ENCODE results near the gene P2RX3.
"Not testable (repeated sequence)": the region's sequence is repeated elsewhere in the genome, so short reads cannot be mapped to it uniquely, and the experiment has no call there.

P2RX3 gene

DNA sequence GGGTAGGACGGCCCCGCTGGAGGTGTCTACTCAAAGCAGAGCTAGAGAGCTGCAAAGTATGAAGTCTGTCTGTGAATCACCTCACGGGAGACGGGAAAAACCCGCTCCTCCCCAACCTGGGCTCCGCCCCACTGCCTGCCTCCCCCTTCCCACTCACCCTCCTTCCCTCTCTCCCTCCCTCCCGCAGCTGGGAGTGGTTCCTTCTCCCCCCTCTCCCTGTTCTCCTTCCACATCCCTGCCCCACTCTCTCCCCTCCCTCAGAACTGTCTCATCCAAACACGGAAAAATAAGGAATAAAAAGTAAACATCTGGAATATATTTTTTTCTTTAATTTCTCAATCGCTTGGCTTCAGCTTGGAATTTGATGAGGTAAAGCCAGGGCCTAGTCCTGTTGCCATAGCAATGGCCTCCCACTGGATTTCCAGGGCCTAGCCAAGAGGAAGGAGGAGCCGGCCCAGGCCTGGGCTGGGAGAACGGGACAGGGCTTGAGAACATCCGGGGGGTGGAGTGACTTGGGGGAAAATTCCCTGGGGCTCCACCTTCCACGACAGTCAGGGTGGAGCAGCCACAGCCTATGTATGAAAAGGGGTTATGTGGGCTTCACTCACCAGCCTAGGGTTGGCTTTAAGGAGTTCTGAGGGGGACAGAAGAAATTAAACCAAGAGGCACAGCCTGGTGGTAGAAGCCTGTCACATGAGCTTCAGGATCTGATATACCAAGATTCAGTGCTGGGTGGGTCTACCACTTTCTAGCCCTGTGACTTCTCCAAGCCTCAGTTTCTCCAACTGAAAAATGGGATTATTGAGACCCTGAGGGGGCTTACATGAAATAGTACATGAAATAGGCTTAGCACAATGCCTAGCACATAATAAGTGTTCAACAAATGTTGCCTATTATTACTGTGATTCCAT, 15.6 kb upstream of the P2RX3 start:
- in situ Hi-C loops (cut with MboI; ENCODE audit: low pct_unique_long_range_greater_than_20kb, low sequenced_read_pairs): no loop called here
- no peak for DNase-seq

DNA sequence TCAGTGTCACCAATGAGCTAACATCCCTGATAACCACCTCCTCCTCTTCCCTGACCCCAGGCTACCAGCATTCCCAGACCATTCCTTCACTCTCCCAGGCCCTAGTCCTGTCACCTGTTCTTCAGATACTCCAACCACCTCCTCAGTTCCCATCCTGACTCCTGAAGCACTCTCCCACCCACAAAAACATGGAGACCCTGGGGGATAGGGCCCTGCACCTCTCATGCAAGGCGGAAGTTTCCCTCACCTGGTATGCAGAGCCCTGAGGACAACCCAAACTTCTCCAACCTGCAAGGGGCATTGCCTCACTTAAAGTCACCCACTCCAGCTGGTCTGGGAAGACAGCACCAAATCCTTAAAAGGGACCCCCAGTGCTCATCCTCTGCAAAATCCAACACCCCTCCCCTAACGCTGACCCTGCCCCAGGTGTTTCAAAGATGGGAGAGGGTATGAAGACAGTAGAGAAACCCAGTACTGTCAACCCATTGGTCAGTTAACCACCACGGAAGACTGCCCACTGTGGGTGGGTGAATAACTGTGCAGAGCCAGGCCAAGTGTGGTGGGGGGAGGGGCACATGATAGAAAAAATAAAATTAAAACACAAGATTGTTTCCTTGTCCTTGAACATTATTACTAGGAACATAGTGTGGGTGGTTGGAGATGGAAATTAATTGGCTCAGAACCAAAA, 14.8 kb upstream of the P2RX3 start:
- DNase-seq: no peak
- in situ Hi-C loops (cut with MboI; ENCODE audit: low pct_unique_long_range_greater_than_20kb, low sequenced_read_pairs): no loop called here

DNA sequence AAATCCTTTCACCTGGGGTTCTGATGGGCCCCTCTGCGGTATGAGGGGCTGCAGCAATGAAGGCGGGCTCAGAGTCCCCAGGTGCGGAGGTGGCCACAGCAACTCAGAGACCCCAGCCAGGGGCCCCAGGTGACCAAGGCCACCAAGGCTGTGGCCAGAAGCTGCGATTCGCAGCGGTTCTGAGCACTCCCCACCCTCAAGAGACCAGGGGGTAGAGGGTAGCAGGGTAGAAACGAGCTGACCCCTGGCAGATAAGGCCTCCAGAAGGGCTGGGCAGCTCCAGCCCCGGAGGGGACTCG, 14.3 kb upstream of the P2RX3 start:
- no peak for DNase-seq
- in situ Hi-C loops (cut with MboI; ENCODE audit: low pct_unique_long_range_greater_than_20kb, low sequenced_read_pairs): no loop called here

DNA sequence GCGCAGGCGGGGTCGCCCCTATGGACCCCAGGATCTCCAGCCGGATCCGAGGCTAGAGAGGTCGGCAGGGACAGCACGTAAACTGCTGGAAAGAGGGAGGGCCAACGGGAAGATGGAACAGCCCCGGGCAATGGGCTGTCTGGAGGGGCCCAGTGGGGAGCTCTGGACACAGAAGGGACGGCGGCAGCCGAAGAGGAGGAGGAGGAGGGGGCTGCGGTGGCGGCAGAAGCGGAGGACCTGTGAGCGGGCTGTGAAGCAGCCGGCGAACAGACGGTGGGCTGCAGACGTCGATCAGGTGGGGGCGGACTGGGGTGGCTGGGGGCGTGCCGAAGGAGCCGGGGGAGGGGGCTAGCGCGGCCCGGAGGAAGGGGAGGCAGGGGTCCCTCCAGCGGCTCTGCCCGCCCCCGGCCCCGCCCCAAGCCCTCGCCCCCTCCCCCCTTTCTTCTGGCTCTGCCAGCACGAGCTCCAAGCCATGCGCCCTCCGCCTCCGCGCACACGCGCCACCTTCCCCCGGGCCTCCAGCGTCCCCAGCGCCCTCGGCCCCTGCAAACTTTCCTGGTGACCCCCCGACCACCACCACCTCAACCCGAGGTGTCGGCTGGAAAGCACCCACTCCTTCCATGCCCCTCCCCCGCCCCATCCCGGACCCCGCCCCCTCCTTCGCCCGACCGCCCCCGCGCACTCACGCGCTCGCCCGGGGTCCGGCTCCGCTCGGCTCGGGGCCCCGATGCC, 13.8 kb upstream of the P2RX3 start:
- DNase-seq: no peak
- in situ Hi-C loops (cut with MboI; ENCODE audit: low pct_unique_long_range_greater_than_20kb, low sequenced_read_pairs): no loop called here

DNA sequence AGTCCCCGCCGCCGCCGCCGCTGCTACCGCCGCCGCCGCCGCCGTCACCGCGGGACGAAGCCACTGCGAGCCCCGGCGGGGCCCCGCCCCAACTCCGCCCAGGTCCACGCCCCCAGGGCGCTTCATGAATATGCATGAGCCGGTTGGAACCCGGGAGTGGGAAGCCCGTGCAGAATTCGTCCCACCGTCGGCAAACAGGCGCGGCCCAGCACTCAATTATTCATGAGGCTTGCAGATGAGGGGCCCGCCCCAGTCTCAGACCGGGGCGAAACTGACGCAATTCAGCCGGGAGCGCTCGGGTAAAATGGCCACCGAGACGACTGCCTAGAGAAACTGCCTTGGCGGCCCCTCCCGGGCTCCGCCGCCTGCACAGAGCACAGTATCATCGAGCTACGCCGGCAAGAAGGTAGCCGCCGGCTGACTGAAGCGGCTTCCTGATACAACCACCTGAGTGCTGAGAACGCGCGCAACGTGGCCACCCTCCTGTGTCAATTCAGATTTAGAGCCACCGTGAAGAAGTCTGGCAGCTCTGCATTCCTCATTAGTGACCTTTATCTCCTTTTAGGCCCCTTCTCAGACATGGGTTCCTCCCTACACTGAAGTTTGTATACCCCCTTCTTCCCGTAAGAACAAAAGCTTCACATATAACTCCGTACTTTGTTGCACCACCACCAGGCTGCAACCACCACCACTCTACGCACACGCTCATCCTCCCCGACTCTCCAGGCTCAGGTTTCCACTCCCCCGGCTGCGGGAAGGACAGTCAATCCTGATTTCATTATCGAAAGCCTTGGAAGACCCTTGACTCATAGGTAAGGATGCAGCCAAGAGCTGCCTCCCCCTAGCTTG, 13.0 kb upstream of the P2RX3 start, which contains the start of gene TNKS1BP1:
Gene TNKS1BP1 (minus strand): TSS at position 67 of the 849 bp plus-strand sequence. CDS start 3,067 bp downstream, outside the sequence.
- DNase-seq: peak; percentile 94
- in situ Hi-C loops (cut with MboI; ENCODE audit: low pct_unique_long_range_greater_than_20kb, low sequenced_read_pairs): loop anchor here (25.0 kb wide), 1 partner anchor 1187 kb away; the partner anchor contains the start of gene OR5B21

DNA sequence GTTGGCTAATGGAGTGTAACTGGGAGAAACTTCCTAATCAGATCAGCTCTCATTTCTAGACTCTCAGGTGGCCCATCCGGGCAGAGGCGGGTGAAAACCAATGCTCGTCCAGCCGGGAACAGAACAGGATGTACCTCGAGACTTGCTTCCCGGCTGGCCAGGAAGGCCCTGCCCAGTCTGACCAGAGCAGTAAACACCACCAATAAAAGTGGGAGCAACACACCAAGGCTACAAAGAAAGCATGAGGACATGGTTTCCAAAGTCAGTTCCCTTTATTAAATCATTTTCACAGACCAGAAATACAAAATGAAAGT, 12.5 kb upstream of the P2RX3 start:
- in situ Hi-C loops (cut with MboI; ENCODE audit: low pct_unique_long_range_greater_than_20kb, low sequenced_read_pairs): loop anchor here (25.0 kb wide), 1 partner anchor 1187 kb away; the partner anchor contains the start of gene OR5B21
- DNase-seq: no peak

DNA sequence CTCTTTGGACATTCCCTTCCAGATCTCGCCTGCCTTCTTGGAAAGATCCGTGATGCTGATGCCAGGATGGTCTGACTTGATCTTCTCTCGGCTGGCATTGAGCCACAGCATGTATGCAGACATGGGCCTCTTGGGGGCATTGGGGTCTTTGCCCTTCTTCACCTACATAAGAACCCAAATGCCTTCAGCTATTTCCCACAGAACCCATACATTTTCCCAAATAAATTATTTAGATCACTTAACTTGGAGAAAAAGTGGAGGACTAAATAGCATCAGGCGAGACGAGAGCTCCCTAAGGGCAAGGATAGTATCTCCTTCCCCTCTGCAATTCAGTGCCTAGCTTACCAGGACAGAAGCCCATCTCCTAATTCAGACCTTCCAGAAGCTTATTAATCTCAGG, 10.4 kb upstream of the P2RX3 start:
- no peak for DNase-seq
- in situ Hi-C loops (cut with MboI; ENCODE audit: low pct_unique_long_range_greater_than_20kb, low sequenced_read_pairs): loop anchor here (25.0 kb wide), 1 partner anchor 1185 kb away; the partner anchor contains the start of gene OR5B21

DNA sequence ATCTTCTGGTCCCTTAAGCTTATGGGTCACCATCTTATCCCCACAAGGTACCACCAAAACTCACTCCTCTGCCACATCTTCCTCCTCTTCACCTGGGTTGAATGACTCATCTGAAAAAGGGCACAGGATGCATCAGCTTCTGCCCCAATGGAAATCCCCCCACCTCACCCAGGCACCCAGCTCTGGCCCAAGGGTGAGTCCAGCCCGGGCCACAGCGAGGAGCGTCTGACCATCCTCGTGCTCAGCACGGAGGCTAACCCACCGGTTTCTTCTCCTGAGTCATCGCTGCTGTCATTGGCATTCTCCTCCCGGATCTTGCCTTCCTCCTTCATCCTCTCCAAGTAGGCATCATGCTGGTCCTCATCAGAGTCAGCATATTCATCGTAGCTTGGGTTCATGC, 8.1 kb upstream of the P2RX3 start:
- DNase-seq: no peak
- in situ Hi-C loops (cut with MboI; ENCODE audit: low pct_unique_long_range_greater_than_20kb, low sequenced_read_pairs): loop anchor here (25.0 kb wide), 1 partner anchor 1182 kb away; the partner anchor contains the start of gene OR5B21

DNA sequence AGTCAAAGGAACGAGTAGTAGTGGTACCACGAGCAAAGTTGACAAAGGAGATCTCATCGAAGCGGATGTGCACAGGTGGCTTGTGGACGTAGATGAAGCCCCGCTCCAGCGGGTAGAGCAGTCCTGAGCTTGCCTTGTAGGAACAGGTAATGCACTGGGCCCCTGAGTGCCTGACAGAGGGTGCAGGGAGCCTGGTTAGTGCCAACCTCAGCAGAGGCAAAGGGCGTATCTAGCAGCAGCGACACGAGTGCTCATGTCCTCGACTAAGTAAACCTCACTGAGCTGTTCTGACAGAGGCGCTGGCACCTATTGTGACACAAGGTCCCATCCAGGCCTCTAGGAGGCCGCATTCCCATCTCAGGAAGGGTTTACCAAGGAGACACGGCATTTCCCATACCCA, 6.4 kb upstream of the P2RX3 start:
- no peak for DNase-seq
- in situ Hi-C loops (cut with MboI; ENCODE audit: low pct_unique_long_range_greater_than_20kb, low sequenced_read_pairs): loop anchor here (25.0 kb wide), 1 partner anchor 1181 kb away; the partner anchor contains the start of gene OR5B21

DNA sequence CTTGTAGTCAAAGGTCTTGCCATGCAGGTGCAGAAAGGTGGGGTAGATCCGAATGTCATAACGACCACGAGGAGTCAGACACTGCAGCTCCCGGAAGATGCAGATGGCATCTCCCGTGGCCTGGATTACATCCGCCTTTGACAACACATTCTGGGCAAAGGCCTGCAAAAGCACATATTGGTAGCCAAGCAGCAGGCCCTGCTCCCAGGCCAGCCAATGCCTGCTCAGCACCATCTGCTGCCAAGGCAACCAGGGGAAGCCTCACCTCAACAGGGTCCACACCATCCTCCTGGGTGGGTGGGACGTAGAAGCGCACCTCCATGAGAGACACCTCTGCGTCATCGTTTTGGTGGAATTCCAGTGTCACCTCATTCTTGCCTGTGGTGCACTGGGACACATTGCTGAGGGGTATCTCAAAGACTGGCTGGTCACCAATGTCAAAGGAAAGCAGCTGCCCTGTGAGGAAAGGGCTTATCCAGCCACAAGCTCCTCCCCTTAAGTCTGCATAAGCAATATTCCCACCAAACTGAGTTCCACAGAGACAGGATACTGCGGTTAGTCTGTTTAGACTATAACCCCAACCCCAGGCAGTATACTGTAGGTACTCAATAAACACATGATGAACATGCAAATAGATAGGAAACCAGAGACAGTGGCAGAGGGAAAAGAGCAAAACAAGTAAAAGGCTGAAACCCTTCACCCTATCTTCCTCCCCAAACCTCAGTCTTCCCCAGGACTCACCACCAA, 5.3 kb upstream of the P2RX3 start:
- no peak for DNase-seq
- in situ Hi-C loops (cut with MboI; ENCODE audit: low pct_unique_long_range_greater_than_20kb, low sequenced_read_pairs): loop anchor here (25.0 kb wide), 1 partner anchor 1179 kb away; the partner anchor contains the start of gene OR5B21

DNA sequence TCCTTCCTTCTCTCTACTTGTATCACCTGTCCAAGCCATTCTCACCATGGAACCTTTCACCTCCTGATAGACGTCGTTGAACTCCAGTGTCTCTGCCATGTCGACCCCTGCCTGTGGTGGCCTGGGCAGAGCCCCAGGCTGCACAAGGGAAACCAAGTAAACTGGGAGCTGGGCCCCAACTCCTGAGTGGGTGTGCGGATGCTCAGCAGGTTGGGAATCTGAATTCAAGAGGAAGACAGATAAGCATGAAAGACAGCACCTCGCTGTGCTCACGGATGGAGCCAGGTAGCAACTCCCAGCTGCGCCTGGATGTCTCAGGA, 3.2 kb upstream of the P2RX3 start:
- in situ Hi-C loops (cut with MboI; ENCODE audit: low pct_unique_long_range_greater_than_20kb, low sequenced_read_pairs): loop anchor here (25.0 kb wide), 1 partner anchor 1177 kb away; the partner anchor contains the start of gene OR5B21
- DNase-seq: peak; percentile 41

DNA sequence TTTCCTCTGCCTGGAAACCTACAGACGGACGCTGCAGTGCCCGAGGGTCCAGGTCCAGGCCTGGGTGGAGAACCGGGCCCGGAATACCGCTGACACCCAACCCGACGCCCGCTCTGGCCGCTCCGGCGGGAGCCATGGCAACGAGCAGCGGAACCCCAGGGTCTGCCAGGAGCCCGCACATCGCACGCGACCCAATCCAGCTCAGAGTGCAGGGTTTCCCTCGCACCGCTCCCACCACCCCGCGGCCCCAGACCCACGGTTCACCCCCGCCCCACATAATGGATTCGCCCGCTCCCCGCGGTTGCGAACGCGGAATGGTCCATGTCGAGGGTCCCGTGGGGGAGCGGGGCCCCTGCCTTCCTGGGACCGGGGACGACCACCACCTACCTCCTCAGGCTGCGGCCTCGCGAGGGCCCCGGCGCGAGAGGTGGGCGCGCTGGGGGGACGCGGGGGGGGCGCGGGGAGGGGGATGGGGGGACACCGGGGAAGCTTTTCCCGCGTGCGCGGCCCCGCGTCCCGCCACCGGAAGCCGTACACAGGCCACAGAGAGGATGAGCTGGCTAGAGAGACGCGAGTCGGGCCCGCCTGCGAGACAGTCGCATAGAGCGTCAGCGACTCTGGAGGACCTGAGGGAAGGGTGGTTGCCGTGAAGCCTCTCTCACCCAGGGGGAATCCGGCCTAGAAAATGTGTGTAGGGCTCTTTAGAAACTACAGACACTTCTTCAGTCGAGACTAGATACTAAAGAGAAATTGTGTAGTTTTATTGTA, 2.6 kb upstream of the P2RX3 start, which contains the start of gene SSRP1:
Gene SSRP1 (minus strand): TSS at position 550 of the 768 bp plus-strand sequence. CDS start 771 bp downstream, outside the sequence.
- in situ Hi-C loops (cut with MboI; ENCODE audit: low pct_unique_long_range_greater_than_20kb, low sequenced_read_pairs): loop anchor here (25.0 kb wide), 1 partner anchor 1177 kb away; the partner anchor contains the start of gene OR5B21

DNA sequence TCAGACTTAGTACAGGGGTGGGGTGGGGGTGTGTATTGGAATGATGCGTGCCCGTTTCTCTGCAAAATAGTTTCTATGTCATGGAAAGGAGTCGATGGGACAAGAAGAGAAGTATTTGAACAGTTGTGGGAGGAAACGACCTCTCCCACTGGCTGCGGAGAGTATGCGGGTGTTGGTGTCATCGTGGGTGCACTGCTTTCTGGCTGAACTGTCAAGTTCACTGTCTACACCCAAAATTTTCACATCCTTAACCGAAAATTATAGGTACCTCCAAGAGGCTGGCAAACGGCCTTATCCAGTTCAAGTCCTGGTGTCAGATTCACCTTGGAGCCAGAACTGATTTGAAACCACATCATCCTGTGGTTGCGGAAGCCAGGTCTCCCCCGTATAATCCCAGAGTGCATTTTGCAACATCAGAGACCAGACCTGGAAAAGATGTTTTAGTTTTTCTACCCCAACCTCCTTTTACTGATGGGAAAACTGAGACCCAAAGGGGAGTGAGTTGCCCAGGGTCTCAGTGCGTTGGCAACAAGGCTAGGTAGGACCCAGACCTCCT, 2.0 kb upstream of the P2RX3 start:
- in situ Hi-C loops (cut with MboI; ENCODE audit: low pct_unique_long_range_greater_than_20kb, low sequenced_read_pairs): loop anchor here (25.0 kb wide), 1 partner anchor 1176 kb away; the partner anchor contains the start of gene OR5B21

More for the DNA sequence above, 2.6 kb upstream of the P2RX3 start, which contains the start of gene SSRP1:
- peak; percentile 83 for DNase-seq

DNA sequence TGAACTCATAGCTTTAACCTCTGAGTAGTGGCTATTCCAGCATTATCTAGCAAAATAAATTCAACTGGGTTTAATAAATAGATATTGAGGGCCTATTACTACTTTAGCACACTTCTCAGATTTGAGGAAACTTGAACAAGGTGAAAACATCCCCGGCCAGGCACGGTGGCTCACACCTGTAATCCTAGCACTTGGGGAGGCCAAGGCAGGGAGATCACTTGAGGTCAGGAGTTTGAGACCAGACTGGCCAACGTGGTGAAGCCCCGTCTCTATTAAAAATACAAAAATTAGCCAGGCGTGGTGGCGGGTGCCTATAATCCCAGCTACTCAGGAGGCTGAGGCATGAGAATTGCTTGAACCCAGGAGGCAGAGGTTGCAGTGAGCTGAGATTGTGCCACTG, 1.3 kb upstream of the P2RX3 start:
- not testable (repeated sequence) for DNase-seq
- in situ Hi-C loops (cut with MboI; ENCODE audit: low pct_unique_long_range_greater_than_20kb, low sequenced_read_pairs): loop anchor here (25.0 kb wide), 1 partner anchor 1175 kb away; the partner anchor contains the start of gene OR5B21

More for the DNA sequence above, 2.0 kb upstream of the P2RX3 start:
- no peak for DNase-seq

DNA sequence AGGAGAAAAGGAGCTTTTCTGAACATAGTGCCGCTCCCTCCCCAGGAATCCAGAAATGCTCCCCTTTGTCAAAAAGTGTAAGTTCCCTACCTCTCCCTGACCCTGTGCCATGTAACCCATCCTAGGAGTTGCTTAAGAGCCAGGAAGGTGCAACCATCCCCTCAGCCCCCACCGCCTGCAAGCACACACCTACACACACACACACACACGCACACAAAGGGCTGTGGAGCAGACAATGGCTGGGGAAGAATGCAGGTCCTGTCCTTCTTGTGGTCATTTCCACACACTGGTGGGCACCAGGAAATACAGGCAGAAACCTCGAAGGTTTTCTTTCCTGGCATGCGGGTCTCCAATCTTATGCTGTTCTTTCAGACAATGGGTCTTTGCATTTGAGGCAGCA, 1.2 kb downstream of the P2RX3 start:
- DNase-seq: no peak
- in situ Hi-C loops (cut with MboI; ENCODE audit: low pct_unique_long_range_greater_than_20kb, low sequenced_read_pairs): loop anchor here (25.0 kb wide), 1 partner anchor 1173 kb away; the partner anchor contains the start of gene OR5B21

DNA sequence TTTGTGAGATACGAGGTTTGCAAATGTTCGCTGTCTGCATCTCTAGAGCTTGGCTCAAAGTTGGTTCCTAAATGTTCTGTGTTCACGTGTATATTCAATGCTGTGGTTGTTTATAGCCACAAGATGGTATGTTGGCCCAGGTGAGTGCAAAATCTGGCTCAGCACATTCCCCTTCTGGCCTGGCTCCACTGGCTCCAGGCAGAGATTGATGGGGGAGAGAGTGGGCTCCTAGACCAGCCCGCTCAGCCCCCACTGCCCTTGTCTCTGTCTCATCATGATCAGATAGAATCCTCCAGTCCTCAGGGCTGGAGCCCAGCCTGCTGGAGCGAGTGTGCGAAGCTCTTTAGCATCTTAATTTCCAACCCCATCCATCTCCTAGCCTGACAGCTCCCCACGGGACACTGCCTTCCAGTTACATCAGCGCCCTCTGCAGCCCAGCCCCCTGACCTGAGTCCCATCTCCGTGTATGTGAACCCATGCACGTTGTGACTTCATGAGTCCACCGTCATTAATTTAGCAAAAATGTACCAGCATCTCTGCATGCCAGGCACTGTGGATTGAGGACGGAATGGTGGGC, 2.0 kb downstream of the P2RX3 start:
- in situ Hi-C loops (cut with MboI; ENCODE audit: low pct_unique_long_range_greater_than_20kb, low sequenced_read_pairs): loop anchor here (10.0 to 25.0 kb wide), 2 partner anchors 55 to 1172 kb away; partner anchors contain the start of gene OR5B21
- peak; percentile 56 for DNase-seq
